ENCODE results near the gene CSPG5.

Gene CSPG5

DNA sequence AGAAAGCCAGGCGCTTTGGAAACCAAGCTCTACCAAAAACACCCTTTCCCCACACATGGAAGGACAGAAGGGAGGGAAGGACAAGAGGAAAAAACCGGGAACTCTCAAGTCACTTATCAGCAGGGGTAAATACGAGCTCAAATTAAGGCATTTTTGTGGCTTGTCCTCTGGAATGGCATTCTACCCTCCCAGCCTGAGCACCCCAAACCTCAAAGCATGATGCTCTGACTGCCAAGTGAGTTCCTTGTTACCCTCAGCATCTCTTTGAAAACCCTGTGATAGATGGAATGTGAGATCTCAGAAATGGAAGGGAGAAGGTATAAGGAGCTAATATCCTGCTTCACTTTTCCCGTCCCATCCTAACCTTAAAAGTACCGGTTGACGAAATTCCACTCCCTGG, 8.1 kb upstream of the CSPG5 start:
- DNase-seq (ENCODE audit: low read depth), result no peak

DNA sequence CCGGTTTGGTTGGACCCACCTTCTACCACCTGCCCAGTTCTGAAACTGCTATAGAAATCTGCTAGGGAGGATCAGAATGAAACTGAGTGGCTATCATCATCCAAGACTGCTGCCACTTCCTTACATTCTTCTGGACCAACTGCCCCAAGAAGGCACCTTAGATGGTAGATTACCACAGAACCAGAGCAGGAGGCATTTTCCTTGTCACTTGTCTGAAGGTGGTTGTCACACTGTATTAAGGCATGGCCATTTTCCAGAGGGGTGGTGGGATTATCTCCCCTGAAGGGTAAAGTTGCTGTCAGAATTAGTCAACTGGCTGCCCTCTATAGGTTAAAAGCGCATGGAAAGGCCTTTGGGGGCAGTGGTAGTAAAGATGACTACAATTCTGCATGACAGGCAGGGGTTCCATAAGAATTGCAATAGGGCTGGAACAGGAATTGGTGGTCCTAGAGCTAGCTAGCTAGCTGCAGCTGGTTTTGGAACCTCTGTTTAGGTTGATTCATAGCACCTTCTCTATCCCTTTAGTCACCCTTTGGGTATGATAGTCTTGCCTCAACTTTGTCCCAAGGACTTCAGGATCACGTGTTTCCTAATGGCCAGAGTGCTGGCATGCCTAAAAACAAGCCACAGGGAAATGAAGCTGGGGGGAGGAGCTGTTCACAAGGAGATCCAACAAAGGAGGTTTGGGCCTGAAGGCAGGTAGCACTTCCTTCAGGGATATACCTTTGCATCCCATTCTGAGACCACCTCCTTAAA, 4.8 kb upstream of the CSPG5 start:
- no peak for DNase-seq (ENCODE audit: low read depth)

DNA sequence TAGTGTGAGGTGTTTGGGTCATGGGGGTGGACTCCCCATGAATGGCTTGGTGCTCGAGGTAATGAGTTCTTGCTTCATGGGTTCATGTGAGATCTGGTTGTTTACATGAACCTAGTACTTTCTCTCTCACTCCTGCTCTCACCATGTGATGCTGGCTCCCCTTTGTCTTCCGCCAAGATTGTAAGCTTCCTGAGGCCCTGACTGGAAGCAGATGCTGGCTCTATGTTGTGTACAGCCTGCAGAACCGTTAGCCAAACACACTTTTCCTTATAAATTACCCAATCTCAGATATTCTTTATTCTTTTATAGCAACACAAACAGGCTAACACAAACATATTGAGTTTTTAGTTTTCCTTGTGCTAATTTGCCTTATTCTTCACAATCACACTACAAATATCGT, 3.2 kb upstream of the CSPG5 start:
- no peak for DNase-seq (ENCODE audit: low read depth)

DNA sequence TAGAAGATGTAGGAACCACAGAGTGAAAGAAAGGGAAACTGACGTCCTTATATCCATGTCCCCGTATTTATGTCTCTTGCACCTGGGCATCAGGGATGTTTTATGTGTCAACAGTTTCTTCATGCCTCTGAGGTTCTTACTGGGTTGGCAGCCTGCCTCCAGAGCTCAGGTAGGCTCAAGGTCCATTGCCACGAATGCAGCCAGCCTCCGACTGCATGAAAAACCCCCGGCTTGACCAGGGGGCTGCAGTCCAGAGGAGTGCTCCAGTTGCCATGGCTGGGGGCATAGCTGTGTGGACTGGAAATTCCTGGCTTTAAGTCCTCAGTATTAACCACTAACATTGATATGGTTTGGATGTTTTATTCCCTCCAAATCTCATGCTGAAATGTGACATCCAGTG, 2.8 kb upstream of the CSPG5 start:
- DNase-seq (ENCODE audit: low read depth), result no peak

DNA sequence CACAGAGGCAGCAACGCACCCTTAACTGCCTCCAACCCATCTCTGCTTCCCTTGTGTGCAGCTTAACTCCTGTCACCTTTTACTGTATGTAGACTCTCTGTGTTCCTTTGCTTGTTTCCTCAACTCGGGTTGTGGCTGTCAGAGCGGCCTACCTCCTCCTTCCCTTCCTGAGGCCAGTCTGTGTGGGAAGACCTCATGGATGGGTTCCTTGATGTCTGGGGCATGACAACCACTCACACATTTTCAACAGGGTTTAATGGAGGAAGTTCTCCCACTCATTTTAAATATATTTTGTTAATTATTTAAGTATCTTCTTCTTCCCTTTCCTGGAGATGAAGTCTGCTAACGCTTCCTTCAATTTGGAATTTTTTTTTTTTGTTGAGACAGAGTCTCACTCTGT, 1.8 kb upstream of the CSPG5 start:
- no peak for DNase-seq (ENCODE audit: low read depth)

DNA sequence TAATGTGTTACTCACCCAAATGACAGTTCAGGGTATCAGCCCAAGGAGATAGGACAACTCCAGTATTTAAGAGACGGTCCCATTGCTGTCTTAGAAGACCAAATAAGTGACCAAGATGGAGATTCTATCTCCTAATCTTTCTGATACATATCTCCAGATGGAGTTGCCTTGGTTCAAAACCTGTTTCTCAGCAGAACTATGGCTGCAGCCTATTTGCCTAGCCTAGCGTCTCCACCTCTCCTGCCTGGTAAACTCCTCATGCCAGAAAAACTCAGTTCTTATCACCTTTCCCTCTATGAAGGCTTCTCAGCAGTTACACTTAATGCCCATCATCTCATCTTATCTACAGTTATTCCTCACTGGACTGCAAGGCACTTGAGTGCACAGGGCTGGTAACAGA, 1.2 kb upstream of the CSPG5 start:
- DNase-seq (ENCODE audit: low read depth), result no peak

DNA sequence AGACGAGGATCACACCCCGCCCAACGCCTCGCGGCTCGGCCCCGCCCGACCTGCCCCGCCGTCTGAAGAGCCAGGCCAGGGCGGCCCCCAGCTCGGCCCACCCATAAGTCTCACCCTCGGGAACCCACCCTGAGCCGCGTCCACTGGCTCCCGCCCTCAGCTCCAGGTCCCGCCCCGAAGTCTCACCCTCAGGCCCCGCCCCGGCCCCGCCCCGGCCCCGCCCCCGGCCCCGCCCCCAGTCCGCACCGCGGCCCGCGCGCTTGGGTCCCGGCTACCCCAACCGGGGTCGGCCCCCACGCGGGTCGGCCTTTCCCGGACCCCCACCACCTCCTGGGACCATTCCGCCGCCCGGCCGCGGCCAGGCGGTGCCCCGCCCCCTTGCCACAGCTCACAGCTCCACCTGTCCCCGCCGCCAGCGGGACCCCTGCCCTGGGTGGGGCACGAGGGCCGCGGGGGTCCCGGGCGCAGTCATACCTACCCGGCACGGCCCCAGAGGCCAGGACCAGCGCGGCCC, 489 bp downstream of the CSPG5 start:
- DNase-seq (ENCODE audit: low read depth), result no peak

DNA sequence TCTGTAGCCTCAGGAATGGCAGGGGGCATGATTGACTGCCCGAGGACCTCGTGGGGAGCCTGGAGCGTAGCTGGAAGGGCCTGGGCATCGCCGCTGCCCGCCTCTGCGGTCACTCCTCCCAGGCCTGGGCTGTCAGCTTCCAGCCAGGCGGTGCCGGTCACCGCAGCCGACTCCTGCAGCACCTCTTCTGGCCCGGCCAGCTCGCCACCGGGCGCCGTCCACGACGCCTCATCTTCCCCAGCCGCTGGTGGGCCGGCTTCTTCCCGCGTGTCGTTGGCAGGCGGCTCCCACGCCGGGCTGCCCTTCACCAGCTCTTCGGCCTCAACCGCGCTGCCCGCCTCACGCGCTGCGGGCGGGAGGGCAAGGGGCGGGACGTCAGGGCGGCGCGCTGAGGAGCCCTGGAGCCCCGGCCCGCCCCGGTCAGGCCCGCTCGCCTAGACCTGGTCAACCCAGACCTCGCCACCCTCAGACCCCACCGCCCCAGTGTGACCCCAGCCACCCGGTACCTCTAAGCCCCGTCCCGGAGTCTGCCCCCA, 1.0 kb downstream of the CSPG5 start:
- DNase-seq (ENCODE audit: low read depth), result no peak

DNA sequence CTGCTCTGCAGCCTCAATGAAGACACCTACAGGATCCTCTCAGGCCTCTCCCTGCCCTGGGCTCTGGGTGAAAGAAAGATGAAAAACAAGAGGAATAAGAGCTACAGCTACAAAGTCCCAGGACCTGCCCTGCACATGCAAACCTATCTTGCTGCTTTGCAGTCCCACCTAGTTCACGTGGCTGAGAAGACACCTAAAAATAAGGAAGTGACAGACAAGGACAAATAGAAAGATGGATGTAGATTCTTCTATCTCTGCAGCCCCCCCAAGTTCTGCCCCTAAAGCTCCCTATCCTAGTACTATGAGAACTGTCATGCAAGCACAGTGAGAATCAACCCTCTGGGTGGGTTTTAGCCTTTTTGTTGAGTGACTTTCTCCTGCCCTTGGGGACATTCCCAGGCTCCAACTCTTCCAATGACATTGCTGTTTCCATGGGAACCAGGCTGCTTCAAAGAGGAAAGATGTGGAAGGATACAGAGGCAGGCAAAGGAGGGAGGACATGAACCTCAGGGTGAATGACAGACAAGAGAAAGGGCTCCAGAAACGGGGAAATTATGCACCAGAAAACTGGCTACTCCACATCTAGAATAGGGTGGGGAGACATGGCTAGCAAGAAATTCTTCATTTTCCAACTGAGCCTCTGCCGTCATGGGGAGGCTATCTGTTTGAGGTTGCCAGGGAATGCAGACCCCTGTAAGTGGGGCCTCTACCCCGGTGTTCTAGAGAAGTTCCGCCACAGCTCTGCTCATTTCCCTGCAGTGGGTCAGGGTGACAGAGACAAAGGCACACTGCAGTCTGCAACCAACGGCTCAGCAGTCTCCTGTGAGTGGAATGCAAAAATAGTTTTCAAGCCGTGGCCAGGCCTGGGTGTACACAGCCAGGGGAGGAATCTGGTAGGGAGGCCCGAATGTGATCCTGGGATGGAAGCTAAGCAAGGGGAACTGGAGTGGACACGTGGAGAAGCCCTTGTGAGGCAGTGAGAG, 5.2 kb downstream of the CSPG5 start:
- DNase-seq (ENCODE audit: low read depth), result no peak

DNA sequence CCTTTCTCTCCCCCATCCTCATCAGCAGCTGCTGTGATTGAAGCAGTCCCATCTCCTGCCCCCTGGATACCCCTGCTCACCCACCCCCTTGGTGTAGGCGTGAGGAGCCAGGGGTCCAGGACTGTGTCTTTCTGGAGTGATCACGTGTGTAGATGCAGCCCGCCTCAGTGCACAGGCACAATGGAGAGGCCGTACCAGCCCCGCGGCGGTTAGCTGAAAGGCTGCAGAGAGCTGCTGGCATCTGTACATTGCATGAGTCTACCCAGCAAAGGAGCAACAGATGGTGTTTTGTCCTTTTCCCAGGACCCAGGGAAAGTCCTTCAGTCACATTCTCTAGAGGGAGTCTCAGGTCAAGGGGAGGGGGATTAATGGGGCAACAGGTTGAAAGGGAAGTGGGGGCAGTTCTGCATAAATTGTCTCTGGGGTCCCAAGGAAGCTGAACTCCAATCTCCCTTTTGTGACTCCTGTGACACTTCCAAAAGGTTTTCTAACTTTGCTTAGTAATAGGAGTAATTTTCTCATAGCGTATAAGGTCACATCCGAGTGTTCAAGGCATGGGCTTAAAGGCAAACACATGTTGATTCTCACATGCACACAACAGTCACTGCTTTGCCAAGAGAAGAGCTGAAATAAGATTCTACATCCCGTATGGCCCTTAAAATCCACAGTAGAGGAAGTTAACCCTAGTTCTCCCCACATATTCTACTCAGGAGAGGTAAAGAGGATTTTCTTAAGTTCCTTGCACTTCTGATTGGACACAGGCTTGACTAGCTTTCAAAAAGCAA, 7.1 kb downstream of the CSPG5 start:
- no peak for DNase-seq (ENCODE audit: low read depth)

DNA sequence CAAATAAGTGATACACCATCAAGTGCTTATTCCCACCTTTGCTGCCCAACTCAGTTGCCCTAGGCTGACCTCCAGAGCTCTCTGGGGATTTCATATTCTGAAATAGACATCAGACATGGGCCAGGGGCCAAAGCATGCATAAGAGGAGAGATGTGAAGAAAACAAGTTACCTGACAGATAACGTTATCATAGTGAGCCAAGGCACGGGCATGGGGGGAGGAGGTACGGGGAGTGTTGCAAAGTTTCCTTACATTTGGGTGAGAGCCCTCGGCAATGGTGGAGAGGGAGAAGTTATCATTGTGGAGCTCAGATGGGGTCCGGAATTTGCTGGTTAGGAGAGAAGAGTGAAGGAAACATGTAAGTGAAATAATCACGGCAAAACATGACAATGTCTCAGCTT, 9.8 kb downstream of the CSPG5 start:
- no peak for DNase-seq (ENCODE audit: low read depth)

DNA sequence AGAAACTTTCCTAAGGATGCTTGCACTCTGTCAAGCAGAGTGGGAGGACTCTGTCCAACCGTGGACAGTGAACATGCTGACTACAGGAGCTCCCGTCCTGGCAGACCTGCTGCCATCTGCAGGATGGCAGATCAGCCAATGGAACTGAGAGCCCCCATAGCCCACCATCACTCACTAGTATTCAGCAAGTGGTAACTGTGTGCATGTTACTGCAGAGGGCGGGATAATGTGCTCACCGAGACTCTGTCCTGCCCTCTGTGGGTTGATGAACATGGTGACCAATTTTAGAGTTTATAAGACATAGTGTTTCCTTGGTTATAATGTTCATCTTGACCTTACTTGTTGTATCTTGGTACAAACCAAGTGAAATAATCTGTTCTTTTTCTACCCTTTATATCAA, 11.5 kb downstream of the CSPG5 start:
- DNase-seq (ENCODE audit: low read depth), result no peak

DNA sequence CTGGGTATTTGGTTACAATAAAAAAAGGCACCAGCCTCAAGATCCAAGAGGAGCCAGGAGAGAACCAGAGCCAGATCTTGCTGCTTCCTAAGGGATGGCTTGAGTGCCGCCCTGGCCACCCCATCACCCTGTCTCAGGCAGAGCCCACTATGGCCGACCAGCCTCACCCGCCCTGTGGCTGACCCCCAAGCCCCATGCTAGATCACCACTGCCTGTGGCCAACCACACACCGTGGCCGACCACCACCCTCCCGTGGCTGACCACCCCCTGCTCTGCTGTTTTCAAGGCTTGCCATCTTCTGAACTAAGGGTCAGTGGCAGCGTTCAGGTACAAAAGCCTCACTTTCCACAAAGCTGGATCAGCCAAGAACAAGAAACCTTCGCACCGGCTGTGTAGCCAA, 12.0 kb downstream of the CSPG5 start:
- no peak for DNase-seq (ENCODE audit: low read depth)

DNA sequence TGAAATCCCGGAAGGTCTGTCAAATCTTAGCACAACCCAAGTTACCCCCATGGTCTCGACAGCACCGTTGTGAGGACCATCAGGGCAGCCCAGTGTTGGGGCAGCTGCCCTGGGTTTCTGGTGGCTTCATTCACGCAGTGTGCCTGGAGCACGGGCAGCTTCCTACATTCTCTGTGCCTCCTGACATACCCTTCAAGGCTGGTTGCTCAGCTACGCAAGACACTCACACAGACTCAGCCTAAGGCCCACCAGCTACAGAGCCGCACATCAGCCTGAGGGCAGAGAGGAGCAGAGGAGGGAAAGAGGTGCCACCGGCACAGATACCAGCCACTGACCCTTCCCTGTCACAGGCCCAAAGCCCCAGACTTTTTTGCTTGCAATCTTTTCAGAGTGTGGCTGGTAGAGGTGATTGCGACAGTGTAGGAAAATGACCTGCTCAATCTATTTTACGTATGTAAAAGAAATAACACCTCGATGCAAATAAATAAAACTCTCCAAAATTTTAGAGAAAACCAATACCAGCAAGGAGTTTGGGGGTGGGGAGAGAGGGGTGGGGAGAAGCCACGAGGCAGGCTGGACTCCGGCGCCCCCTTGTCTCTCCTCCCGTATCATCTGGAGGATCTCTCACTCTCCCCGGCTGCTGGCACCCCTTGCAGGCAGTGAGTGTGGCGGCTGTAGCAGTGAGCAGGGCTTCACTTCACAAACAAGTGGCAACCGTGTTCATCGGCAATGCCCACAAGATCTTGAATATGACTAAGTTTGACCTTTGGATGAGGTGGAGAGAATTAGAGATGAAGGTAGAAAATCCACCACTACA, 12.7 kb downstream of the CSPG5 start:
- DNase-seq (ENCODE audit: low read depth), result no peak

DNA sequence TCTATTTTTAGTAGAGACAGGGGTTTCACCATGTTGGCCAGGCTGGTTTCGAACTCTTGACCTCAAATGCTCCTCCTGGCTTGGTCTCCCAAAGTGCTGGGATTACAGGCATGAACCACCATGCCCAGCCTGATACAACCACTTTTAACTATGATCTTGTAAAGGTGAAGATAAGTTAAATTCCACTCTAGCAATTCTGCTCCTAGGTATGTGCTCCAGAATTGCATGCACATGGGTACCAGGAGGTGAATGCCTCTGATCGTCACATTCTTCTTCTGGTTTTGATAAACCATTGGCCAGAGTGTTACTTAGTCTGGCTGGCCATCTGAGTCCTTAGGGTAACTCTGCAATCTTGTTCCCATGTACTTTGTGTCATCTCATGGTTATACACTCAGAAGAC, 22.3 kb downstream of the CSPG5 start:
- no peak for DNase-seq (ENCODE audit: low read depth)

DNA sequence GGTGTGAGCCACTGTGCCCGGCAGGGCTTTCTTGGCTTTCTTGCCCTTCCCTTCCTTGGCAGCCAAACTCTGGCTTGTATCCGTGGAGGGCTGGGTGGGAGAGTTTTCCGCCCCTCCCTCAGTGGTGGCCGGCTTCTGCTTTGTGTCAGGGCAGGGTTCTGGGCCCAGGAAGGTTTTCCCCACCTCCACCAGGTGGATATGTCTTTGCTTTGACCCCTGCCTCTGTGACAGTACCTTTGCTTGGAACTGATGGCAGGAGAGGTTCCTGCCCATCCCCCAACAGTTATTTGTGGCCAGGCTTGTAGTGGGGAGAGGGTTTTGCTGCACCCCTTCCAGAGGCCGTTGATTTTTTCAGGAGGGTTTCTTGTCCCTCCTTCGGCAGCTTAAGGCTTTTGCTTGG, 24.3 kb downstream of the CSPG5 start:
- DNase-seq (ENCODE audit: low read depth), result no peak

DNA sequence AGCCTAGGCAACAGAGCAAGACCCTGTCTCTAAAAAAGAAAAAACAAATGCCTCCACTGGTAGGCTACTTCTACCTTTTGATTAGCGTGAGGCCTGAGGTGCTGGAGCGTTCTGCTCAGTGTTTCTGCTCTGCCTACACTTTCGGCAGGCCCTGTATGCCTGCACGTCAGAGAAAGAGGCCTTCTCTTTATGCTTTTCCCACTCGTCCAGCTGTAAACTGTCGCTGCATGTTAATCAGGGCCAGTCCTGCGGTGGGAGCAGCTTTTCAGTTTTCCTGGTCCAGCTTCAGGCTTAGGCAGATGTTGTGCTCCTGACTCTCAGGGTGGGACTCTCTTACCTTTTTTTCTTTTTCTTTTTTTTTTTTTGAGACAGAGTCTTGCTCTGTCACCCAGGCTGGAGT, 25.3 kb downstream of the CSPG5 start:
- no peak for DNase-seq (ENCODE audit: low read depth)

DNA sequence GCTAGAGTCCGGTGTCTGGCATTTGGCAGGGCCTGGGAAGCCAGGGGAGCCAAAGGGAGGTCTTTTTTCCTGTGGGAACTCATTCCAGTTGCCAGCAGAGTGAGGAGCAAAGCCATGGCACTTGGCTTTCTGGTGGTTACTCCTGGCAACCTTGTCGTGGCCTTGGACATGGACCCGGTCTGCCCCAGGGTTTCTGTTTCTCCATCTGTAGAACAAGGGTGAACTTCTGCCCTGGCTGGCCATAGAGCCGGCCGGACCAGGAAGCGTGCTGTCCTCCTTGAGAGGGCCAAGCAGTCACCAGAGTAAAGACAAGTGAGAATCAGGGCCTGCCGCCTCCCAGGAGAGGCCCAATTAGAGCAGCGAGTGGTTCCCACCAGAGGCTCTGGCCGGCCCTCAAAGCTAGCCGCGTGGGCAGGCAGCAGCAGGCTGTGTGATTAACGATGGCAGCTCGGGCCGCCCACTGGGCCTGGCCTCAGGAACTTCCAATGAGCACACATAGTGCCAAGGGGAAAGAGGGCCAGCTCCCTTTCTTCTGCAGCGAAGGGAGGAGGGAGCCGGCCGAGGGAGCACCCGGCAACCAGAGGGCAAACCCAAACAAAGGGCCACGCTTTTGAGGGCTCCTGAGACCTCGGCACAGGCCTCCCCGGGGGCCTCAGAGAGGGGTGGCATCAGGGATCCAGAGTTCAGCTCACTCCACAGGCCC, 36.0 kb downstream of the CSPG5 start:
- DNase-seq (ENCODE audit: low read depth), result no peak

DNA sequence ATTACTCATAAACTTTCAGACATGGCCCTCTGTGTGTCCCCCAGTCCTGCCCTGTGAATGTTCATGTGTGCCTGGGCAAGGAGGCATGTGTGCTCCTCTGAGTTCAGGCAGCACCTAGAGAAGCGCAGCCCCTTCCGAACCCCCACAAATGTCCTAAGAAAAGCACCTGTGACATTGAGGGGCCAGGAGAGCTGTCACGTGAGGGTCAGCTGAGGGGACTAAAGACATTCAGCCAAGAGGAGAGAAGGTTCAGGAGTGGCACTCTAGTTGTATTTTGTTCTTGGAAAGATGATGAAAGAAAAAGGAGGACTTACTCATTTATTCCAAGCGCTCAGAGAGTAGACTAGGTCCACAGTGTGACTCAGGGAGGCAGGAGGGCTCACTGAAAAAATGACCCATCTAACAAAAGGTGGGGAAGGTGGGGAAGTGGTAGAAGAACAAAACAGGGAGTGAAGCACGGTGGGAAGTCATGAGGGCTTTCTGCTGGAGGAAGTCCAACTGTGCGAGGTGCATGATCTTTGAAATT, 37.0 kb downstream of the CSPG5 start:
- DNase-seq (ENCODE audit: low read depth), result no peak

DNA sequence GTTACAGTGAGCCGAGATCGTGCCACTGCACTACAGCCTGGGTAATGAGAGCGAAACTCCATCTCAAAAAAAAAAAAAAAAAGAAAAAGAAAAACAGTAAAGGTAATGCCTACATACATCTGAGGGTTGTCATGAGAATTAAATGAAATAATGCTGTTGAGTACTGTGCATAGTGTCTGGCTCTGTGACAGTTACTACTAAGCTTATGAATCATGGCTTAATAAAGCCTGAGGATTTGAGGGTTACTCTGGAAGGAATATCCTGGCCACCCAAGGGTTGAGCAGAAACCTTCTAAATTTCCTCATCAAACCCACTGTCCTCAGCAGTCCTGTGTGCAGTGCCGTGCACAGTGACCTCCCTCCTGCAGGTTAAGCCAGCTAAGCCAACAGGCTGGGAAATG, 38.4 kb downstream of the CSPG5 start:
- DNase-seq (ENCODE audit: low read depth), result no peak
